ENCODE data around the gene SPTY2D1.

- no peak for TF ChIP-seq CTCF (IDR thresholded peaks at IDR 0.05)
- TF ChIP-seq EP300 (IDR thresholded peaks at IDR 0.05): no peak
These were observed 23.5 kb upstream of the SPTY2D1 start for GRCh38 chr11:18657673-18658072.
